Neural crest cell (in vitro differentiated cells): ENCODE data around the gene DOCK9. TPM values are rescaled to one million over a fixed set of nuclear protein-coding genes. Genes with fewer than 3 reads are reported as not detected.

Experiments used
- DNase-seq: peaks from one replicate; pipeline ENCODE4 v3.0.0; 2021; ENCODE audit warnings: low read depth, mixed read lengths, low spot score
- H3K27ac Mint-ChIP-seq: one replicate; pipeline ENCODE4 v1.8.0; 2021; ENCODE audit warnings: mild to moderate bottlenecking, mixed read lengths; ENCODE audit not compliant: unreplicated experiment
- H3K27me3 Mint-ChIP-seq: 2 replicates; pipeline ENCODE4 v1.8.0; 2021; ENCODE audit warnings: low read depth, mild to moderate bottlenecking, mixed read lengths
- H3K36me3 Mint-ChIP-seq: 2 replicates; pipeline ENCODE4 v1.8.0; 2021; ENCODE audit warnings: low read depth, mild to moderate bottlenecking, mixed read lengths
- H3K4me1 Mint-ChIP-seq: 2 replicates; pipeline ENCODE4 v1.8.0; 2021; ENCODE audit warnings: mixed read lengths
- H3K4me3 Mint-ChIP-seq: one replicate; pipeline ENCODE4 v1.8.0; 2021; ENCODE audit warnings: mild to moderate bottlenecking, mixed read lengths
- H3K9me3 Mint-ChIP-seq: 2 replicates; pipeline ENCODE4 v1.8.0; 2021; ENCODE audit warnings: mixed read lengths
- CTCF ChIP-seq: fragments of 200-600 bp; sonication (generic); conservative IDR thresholded peaks from 2 replicates; pipeline ENCODE4 v1.5.0; 2021; ENCODE audit warnings: antibody characterized with exemption, mild to moderate bottlenecking
- total RNA-seq: library from RNA; stranded (reverse); gene quantifications from 2 replicates; pipeline ENCODE4 v1.2.1, GENCODE V29; 2021

The DOCK9 gene
- total RNA-seq, 1 donor from 2014 or later = 6.9 TPM

GRCh38 chr13:98912846-98913245 is 65.0 kb downstream of the DOCK9 start:
- Mint-ChIP-seq H3K4me1 (peaks cover 12% of the 10 kb centered on the region), H3K27ac (no peak overlapping the region), H3K4me3 (no peak overlapping the region), H3K27me3 (no peaks in the 10 kb centered on the region), H3K9me3 (no peaks in the 10 kb centered on the region), H3K36me3 (no peaks in the 10 kb centered on the region)
- TF ChIP-seq CTCF = no peak
- no peak for DNase-seq

- Mint-ChIP-seq H3K27ac (no peak overlapping the region), H3K36me3 (no peaks in the 10 kb centered on the region), H3K4me3 (no peak overlapping the region), H3K4me1 (peaks cover 12% of the 10 kb centered on the region), H3K27me3 (no peaks in the 10 kb centered on the region), H3K9me3 (no peaks in the 10 kb centered on the region)
- TF ChIP-seq CTCF = no peak
- no peak for DNase-seq
Observed at GRCh38 chr13:98910501-98910951, 67.3 kb downstream of the DOCK9 start.

DNA sequence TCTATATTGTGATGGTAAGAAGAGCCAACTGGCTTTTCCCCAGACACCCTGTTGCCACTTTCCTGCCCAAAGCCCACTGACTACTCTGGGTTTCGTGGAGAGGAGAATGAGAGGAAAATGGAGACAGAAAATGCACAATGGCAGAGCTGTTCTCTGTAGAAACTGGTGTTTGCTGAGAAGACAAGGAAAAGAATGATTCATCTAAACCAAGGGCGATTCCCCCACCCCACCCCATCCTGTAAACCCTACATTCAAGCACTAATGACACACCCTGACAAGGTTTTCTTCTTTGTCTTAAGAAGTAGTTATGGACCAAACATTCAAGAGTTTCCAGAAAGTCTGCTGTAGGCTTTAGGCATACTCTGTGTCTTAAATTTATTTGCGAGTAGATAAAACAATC is 68.8 kb downstream of the DOCK9 start:
- Mint-ChIP-seq H3K9me3 (no peaks in the 10 kb centered on the region), H3K4me1 (peaks cover 12% of the 10 kb centered on the region), H3K4me3 (no peak overlapping the region), H3K27me3 (no peaks in the 10 kb centered on the region), H3K36me3 (no peaks in the 10 kb centered on the region), H3K27ac (no peak overlapping the region)
- DNase-seq = no peak
- no peak for TF ChIP-seq CTCF

- H3K27me3 Mint-ChIP-seq = no peaks in the 10 kb centered on the region
- no peaks in the 10 kb centered on the region for H3K9me3 Mint-ChIP-seq
Observed at GRCh38 chr13:98906746-98907502, 70.9 kb downstream of the DOCK9 start.

DNA sequence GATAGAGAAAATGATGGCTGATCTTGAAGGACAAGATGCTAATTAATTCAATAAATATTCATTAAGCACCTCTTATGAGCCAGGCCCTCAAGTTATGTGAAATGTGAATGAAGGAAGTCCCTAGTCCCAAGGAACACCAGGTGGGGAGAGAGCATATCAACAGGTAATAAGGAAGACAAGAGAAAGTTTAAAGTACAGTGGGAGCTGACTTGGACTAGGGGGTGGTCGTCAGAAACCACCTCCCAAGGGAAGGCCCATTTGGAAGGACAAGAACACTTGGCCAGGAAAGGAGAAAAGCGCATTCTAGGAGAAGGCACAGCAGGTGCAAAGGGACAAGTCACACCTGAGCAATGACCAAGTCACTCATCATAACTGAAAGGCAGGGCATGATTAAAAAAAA is 72.7 kb downstream of the DOCK9 start:
- no peaks in the 10 kb centered on the region for H3K36me3 Mint-ChIP-seq
- DNase-seq = no peak
- no peak for TF ChIP-seq CTCF

More at GRCh38 chr13:98906746-98907502, 70.9 kb downstream of the DOCK9 start:
- no peak for TF ChIP-seq CTCF
- Mint-ChIP-seq H3K36me3 (no peaks in the 10 kb centered on the region), H3K4me1 (peaks cover 7% of the 10 kb centered on the region), H3K27ac (no peak overlapping the region), H3K4me3 (no peak overlapping the region)
- no peak for DNase-seq

More for the DNA sequence above, 72.7 kb downstream of the DOCK9 start:
- H3K4me3 Mint-ChIP-seq = no peak overlapping the region
- no peaks in the 10 kb centered on the region for H3K4me1 Mint-ChIP-seq
- H3K9me3 Mint-ChIP-seq = no peaks in the 10 kb centered on the region
- H3K27me3 Mint-ChIP-seq = no peaks in the 10 kb centered on the region
- no peak overlapping the region for H3K27ac Mint-ChIP-seq
